Measurements from ENCODE around the gene WDFY4.

The WDFY4 gene

DNA sequence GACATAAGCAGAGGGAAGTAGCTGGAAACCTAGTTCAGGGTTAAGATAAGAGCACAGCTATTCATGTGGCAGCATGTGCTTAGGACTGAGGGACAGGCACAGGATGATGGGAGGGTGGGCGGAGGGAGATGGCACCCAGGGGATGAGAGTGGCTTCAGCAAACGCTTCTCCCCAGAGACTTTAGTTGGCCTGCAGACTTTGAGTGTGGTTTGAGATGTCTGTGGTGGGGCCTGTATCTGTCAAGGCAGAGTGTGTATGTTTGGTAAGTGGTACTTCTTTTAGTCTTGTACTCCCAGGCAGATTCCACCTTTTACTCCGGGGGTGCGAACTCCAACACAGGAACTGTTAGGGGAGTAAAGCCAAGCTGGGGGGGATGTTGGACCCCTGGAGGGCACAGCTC is 88.9 kb downstream of the WDFY4 start:
- no peak for DNase-seq

DNA sequence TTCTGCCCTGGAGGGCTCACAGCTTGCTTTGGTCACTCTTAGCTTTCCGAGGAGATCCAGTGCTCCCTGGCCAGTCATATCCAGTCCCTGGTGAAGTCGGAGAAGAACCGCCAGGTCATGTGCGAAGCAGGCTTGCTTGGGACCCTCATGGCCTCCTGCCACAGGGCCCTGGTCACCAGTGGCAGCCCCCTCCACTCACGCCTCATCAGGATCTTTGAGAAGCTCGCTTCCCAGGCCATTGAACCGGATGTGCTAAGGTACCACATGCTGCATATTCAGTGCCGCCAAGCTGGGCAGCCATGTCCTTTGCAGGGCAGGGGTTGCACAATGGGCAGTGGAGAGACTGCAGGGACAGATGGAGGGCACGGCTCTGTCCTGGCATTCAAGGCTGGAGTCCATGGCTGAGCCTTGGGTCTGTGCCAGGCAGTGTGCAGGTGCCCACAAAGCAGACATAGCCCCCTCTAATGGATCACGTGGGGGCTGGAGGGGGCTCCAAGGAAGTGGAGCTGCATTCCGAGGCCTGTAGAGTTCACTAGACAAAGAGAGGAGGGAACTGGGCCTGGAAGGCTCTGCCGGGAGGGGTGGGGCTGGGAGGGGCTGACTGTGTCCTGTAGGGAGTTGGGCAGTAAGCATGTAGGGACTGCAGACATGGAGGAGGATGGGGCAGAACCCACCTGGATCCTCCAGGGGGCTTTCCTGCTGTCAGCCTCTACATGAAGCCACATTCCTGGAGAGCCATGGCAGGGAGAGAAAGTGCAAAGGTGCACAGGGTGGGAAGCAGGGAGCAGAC is 89.9 kb downstream of the WDFY4 start:
- DNase-seq, result no peak

DNA sequence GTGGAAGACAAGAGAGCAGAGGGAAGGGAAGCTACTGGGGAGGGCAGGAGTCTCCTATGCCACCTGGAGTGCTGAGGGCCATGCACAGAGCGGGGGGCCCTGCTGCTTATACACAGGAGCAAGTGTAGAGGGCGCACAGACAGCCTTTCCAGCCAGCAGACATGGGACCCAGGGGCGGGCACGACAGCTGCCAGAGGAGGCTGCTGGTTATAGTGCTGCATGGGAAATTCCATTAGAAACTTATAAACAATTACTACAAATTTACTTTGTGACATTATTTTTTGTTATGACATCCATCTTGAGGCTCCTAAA is 90.5 kb downstream of the WDFY4 start:
- no peak for DNase-seq

DNA sequence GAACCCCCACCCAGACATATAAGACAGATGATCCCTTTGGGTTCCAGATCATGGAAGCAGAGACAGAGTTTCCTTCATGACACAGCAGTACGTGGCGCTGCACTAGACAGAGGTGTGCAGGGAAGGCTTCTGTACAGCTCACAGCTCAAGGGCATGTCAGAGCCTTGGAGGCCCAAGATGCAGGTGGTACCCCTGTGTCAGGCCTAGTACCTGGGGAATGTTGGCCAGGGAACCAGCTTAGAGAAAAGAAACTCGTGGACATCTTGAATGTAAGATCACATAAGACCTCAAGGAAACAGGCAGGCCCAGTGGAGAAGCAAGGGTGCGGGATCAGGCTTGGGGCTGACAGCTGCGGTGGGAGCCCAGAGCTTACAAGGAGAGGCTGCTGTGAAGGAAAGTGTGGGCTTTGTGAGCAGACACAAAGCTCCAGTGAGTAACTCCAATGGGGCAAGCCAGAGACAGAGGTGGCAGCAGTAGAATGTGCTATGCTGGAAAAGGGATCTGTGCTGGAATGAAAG is 91.4 kb downstream of the WDFY4 start:
- no peak for DNase-seq

DNA sequence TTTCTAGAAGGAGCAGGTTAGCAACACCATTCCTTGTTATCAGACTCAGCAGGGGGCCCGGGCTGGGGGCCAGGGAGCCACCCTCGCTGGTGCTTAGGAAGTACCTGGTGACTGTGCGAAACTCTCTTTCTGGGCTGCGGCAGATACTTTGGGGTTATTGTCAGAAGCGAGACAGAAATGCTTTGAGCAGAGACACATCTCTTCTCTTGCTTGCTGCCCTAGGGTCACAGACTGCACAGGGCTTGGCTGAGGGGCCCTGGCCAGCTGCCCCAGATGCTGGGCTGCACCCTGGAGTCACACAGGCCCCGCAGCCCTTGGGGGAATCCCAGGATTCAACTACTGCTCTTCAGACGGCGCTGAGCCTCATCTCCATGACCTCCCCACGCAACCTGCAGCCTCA is 91.9 kb downstream of the WDFY4 start:
- no peak for DNase-seq

DNA sequence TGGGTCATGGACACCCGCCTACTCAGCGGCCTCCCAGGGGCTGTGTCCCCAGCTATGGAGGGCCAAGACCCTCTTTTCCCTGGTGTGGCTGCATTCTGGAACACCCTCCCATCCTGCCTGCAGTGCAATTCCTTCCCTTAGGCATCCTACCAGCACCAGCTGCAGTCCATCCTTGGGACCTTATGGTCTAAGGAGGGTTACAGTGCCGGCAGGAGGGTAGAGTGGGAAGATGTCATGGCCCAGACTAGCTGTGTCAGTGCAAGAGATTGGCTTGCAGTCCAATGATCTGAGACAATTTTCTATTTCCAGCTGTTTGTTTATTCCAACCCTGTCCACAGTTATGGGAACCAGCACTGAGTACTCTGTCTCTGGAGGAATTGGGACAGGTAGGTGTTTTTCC is 92.4 kb downstream of the WDFY4 start:
- no peak for DNase-seq

DNA sequence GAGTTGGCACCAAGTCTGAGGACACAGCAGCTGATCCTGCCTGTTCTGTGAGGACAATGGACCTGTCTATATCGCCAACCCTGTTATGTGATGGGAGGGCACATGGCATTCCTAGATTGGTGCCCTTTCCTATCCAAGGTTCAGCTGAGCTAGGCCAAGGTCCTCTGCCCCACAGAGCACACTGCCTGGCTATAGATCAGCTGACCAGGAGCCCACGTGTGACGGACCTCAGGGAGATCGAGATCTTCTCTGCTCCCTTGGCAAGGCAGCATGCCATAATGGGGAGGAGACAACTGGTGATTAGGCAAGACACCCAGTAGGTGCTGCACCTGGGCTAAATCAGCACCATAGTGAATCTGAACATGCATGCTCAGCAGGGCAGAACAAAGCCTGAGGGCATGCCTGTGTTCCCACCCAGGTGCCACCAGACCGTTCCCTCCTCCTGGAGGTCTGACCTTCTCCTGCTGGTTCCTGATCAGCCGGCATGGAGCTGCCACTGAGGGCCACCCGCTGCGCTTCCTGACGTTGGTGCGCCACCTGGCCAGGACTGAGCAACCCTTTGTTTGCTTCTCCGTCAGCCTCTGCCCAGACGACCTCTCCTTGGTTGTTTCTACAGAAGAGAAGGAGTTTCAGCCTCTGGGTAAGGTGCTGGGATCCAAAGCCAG is 93.7 kb downstream of the WDFY4 start:
- DNase-seq, result peak; percentile 83

DNA sequence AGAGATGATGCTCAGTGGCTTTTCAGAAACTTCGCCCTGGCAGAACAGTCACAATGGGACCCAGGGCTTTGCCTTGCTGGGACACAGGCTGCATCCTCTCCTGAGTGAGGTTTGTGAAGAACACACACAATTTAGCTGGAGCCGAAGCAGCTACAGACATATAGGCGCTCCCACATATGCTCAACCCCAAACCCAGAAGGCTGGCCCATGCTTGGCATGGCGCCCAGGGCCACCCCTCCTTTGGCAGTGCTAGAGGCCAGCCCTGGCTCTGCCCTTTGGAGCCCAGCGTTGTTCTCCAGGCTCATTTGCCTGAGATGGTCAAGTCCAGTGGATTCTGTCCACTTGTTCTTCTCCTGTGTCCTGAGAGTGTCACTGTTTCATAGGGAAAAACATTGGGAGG is 94.4 kb downstream of the WDFY4 start:
- no peak for DNase-seq

DNA sequence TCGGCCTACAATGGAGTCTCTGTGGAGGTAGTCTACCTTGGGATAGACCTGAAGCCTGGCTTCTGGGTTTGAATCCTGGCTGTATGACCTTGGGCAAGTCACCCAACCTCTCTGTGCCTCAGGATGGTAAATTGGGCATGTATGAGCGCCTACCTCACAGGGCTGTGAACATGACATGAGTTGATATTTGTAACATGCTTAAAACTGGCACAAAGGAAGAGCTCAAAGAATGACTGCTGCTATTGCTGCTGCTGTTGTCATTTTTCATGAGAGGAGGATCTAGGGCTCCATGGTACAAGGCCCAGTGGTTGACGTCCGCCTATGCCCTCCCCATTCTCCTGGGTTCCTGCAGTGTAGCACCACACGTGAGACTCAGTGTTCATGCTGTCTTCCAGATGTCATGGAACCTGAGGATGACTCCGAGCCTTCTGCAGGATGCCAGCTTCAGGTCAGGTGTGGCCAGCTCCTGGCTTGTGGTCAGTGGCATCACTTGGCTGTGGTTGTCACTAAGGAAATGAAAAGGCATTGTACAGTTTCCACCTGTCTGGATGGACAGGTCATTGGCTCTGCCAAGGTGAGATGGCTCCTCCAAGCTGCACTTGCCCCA is 95.0 kb downstream of the WDFY4 start:
- no peak for DNase-seq

DNA sequence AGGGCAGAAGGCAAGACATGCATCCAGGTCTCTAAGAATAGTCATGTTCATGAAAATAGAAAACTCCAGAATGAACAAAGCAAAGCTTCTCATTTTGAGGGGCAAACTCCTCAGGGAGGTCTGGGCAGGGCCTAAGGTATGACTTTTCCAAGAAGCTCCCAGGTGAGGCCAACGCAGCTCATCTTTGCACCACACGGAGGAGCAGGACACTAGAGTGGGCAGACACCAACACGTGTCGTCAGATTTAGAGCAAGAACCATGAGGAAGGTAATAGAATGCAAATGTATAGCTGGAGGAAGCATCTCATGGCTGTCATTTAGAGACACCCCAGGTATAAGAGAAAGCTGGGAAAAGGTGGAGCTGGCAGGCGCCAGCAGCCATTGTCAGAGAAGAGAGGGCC is 95.7 kb downstream of the WDFY4 start:
- DNase-seq, result no peak

DNA sequence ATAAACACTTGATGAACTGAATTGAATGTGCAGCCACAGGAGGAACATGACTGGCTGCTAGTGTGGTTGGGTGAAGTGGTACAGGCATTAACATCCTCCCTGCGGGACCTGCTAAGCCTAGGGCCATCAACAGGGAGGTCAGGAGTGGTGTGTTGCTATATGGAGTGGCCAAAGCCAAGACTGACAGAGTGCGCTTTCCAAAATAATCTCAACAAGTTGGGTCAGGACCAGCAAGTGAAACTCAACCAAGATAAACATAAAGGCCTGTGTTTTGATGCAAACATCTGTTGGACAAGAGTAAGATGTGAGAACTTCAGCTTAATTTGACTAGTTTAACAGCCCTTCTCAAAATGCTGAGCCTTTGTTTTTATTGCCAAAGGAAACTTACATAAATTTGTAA is 97.7 kb downstream of the WDFY4 start:
- DNase-seq, result no peak

DNA sequence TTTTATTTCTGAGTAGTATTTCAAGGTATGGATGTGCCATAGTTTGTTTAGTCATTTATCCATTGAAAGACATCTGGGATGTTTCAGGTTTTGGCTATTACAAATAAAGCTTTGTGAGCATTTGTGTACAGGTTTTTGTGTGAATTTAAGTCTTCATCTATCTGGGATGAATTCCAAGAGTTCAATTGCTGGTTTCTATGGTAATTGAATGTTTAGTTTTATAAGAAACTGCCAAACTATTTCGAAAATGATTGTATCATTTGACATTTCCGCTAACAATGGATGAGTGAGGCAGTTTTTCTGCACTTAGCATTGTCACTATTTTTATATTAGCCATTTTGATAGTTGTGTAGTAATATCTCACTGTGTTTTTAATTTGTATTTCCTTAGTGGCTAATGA is 99.4 kb downstream of the WDFY4 start:
- DNase-seq, result no peak

DNA sequence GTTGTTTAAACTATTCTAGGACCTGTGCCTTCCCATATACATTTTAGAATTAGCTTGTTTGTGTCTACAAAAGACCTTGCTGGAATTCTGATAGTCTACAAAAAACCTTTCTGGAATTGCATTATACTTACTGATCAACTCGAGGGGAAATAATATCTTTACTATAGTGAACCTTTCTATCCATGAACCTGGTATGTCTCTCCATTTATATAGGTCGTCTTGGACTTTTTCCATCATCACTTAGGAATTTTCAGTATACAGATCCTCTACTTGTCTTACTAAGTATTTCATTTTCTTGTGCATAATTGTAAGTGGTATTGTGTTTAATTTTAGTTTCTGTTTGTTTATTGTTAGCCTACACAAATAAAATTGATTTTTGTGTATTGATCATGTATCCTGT is 101.1 kb downstream of the WDFY4 start:
- no peak for DNase-seq

DNA sequence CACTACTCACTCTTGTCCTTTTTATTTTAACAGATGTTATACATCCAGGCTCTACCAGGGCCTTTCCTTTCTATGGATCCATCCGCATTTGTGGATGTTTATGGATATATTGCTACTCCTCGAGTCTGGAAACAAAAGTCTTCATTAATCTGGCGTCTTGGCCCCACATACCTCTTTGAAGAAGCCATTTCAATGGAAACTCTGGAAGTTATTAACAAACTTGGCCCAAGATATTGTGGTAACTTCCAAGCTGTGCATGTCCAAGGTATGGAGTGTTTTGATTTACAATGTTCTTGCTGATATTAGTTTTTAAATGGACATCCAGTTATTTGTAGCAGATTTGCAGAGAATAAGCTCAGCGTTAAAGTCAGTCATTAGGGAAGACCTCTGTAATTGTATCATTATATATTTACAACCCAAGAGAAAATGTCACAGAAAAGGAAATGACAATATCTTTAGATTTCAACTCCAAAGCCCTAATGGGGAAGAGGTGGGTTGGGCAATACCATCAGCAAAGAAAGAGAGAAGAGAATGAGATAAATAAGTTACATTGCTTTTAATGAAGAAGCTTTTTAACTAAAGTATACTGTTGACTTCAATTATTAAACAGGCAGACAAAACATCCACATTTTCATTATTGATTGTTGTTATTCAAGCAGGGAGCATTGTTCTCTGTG is 102.1 kb downstream of the WDFY4 start:
- DNase-seq, result no peak

DNA sequence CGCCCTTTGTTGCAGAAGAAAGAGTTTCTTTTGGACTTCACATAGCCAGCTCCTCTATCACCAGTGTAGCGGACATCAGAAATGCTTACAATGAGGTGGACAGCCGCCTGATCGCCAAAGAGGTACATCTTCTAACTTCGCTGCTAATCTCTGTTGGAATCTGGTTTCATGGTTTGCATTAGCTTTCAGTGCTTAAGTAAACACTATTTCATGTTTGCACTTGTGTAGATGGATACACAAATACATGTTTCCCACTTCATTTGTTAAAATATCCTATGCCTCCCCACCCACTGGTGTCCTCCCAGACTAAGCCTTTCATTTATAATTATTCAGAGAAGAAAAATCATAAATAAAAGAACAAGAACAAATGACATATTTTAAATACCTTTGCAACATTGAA is 103.9 kb downstream of the WDFY4 start:
- DNase-seq, result no peak

DNA sequence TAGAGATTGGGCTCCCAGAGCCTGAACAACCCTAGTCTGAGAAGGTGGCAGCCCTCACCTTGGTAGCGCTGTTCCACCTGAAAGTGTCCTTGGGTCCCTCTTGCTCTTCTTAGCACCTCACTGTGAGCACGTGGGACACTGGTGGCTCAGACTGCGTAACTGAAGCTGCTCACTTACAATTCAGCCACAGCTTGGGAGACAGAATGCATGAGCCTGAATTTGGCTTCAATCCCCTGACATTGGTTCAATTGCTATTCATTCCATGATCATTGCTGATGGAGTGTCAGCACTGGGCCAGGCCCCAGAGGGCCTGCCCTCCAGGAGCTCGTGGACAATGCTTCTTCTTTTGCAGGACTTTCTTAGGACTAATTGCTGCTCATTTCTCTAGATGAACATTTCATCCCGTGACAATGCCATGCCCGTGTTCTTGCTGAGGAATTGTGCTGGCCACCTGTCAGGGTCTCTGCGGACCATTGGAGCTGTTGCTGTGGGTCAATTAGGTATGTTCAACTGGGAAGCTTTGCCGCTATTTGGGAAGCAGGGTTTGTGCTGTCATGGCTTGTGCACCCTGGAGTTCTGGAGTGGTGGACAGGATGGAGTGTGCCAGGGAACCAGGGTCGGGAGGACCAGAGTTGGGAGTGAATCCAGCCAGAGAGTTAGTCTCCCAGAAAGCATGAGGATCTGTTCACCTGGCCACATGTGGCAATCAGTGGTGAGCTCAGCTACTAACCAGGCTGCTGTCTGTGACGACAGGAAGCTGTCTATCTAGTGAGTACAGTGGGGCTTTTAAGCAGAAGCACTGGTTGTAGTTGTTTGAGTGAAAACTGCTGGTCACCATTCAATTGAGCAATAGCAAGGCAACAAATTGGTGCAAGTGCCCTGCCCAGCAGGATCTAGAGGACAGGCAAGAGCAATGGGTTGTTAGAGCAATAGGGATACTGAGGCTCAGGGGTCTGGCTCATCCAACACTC is 105.1 kb downstream of the WDFY4 start:
- DNase-seq, result no peak

DNA sequence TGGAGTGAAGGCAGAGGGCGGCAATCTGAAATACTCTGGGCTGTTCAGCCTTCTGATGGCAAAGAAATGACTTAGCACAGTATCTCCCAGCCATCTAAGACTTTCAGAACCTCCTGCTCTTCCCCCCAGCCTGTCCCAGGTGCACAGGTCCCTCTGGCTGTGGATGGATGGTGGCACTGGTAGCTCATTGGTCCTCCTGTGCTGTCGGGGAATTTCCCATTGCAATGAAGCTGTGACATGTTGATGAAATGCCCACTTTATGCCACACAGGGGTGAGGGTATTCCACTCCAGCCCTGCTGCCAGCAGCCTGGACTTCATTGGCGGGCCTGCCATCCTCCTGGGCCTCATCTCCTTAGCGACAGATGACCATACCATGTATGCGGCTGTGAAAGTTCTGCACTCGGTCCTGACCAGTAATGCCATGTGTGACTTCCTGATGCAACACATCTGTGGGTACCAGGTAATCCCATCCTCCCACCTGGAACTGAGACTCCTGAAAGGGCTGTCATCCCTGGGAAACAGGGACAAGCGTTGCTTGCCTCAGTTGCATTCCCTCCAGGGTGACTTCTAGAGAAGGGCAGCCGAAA is 105.9 kb downstream of the WDFY4 start:
- no peak for DNase-seq

DNA sequence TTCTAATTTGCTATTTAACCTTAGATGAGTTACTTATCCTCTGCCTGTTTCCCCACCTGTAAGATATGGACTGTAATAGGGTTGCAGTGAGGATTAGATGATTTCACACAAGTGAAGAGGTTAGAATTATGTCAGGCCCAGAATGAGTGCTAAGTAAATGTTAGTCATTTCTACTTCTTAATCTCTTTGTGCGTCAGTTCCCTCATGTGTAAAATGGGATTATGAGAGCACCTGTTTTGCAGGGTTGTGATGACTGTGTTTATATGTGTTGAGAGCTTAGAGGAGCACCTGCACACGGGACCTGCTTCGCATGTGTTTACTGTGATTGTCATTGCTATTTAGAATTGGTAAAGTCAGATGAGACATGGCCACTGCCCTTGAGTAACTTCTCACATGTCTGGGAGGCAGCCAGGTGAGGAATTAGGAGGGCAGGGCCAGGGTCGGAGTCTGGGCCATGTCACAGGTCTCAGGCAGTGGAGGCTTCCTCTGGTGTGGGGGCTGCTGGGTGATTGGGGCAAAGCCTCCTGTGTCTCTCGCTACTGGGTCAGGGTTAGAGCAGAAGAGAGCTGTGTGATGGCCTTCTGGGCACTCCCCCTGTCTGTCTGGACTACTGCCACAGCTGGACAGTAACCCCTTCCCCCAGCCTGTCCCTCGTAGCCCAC is 106.7 kb downstream of the WDFY4 start:
- no peak for DNase-seq

DNA sequence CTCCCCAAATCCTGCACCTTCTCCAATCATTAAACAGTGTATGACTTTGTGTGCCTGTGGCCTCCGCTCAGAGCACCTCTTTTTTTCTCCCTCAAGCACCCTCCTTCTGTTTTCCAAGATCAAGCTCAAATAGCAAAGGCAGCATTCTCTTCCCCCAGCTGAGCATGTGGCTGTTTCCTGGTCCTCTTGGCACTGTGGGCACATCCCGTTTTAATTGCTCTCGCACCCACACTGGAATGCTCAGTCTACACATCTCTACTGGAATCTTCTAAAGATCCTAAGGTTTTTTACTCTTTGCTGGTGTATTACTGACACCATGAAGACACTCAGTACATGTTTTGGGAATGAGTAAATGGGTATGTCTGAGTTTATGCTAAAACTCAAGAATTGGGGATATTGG is 107.4 kb downstream of the WDFY4 start:
- DNase-seq, result no peak

DNA sequence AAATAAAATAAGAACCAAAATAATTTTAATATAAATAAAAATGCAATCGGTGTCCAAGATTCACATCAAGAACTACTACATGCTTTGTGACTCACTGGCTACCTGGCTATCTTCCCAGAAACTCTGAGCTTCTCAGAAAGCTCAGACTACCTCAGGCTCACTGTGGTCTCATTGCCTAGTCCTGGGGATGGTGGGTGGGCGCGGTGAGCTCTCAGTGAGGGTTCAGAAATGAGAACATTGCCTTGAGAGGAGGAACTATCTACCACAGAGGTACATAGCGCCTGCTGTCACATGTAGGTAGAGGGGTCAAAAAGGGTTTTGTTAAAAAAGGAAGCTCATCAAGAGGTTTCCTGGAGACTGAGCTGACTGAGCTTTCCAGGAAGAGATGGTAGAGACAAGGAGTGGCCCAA is 108.0 kb downstream of the WDFY4 start:
- DNase-seq, result no peak

DNA sequence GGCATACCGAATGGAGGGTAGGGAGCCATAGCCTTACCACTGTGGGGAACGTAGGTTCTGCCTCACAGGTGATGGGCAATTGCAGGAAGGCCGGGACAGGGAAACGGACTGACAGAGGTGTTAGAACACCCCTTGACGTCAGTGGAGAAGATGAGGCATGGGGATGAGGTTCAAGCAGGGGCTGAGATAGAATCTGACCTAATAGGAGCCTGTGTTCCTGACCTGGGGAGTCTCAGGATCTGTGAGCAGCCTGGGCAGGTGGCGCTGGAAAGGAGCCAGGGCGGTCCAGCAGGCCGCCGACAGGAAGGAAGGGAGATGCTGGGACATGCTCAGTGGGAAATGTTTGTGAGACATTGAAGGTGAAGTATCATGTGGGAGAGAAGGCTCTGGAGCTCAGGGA is 109.4 kb downstream of the WDFY4 start:
- DNase-seq, result peak; percentile 9

All from NCI-H69 (cell line).